K562 (cell line): ENCODE measurements around the gene C4A. TPM values are rescaled to one million over a fixed set of nuclear protein-coding genes. Genes with fewer than 3 reads are reported as not detected.

Experiments
- CREB3 ChIP-seq: fragments of 450-650 bp; conservative IDR thresholded peaks from 2 replicates; pipeline ENCODE4 v1.6.1; 2016; ENCODE audit warnings: missing genetic modification characterization, low read depth, mild to moderate bottlenecking, missing compliant biosample characterization, moderate library complexity
- DMBX1 ChIP-seq: fragments of 250-450 bp; sonication (Bioruptor Pico); IDR thresholded peaks from 2 replicates; pipeline ENCODE4 v1.8.0; 2022; ENCODE audit warnings: inconsistent platforms, mild to moderate bottlenecking, moderate library complexity, borderline replicate concordance
- E2F1 ChIP-seq: sonication (generic); formaldehyde crosslinking; IDR thresholded peaks from 2 replicates; pipeline ENCODE4 v1.8.1; 2023; ENCODE audit warnings: mild to moderate bottlenecking, missing genetic modification reagents, moderate library complexity
- ERF ChIP-seq: fragments of 450-650 bp; formaldehyde crosslinking; IDR thresholded peaks from 2 replicates; pipeline ENCODE4 v1.4.0; 2020; ENCODE audit warnings: mild to moderate bottlenecking, mixed read lengths
- FOXJ3 ChIP-seq: sonication (generic); formaldehyde crosslinking; IDR thresholded peaks from 2 replicates; pipeline ENCODE4 v1.4.0; 2020; ENCODE audit warnings: mild to moderate bottlenecking, missing genetic modification reagents
- HDAC2 ChIP-seq: fragments of 450-650 bp; IDR thresholded peaks from 2 replicates; pipeline ENCODE4 v1.6.1; 2016; ENCODE audit warnings: mild to moderate bottlenecking
- HLTF ChIP-seq: fragments of 450-650 bp; IDR thresholded peaks from 2 replicates; pipeline ENCODE4 v1.6.1; 2016
- HMGN3 ChIP-seq: IDR thresholded peaks from 2 replicates; pipeline ENCODE4 v1.6.1; 2011; ENCODE audit warnings: borderline replicate concordance, low read depth, mild to moderate bottlenecking, mixed read lengths, low read length; ENCODE audit not compliant: insufficient read length; ENCODE audit errors: extremely low read depth
- MEF2D ChIP-seq: conservative IDR thresholded peaks from 2 replicates; pipeline ENCODE4 v1.6.1; 2016; ENCODE audit warnings: low read depth, missing genetic modification characterization, missing compliant biosample characterization
- MYC ChIP-seq, 2 experiments: fragments of 250-450 bp in 1 of 2; sonication (Bioruptor Pico) in 1 of 2; IDR thresholded peaks; 2 replicates each; pipeline versions ENCODE4 v1.5.1 to v1.6.1; 2012 to 2021; ENCODE audit warnings: low read depth in 2 of 2, borderline replicate concordance in 1 of 2, improper control_type of control experiment in 1 of 2, low read length in 1 of 2, mild to moderate bottlenecking in 1 of 2, moderate library complexity in 1 of 2
- NFIC ChIP-seq: fragments of 450-650 bp; IDR thresholded peaks from 2 replicates; pipeline ENCODE4 v1.6.1; 2017; ENCODE audit warnings: mild to moderate bottlenecking, inconsistent platforms
- NR4A1 ChIP-seq, 2 experiments: fragments of 250-450 bp in 1 of 2; fragments of 450-650 bp in 1 of 2; sonication (Bioruptor Pico) in 1 of 2; IDR thresholded peaks; 2 replicates each; pipeline versions ENCODE4 v1.4.0 to v1.6.1; 2016 to 2020; ENCODE audit warnings: mild to moderate bottlenecking in 2 of 2, missing compliant biosample characterization in 1 of 2, missing genetic modification characterization in 1 of 2, moderate library complexity in 1 of 2
- PHB2 ChIP-seq: fragments of 450-650 bp; IDR thresholded peaks from 2 replicates; pipeline ENCODE4 v1.6.1; 2017; ENCODE audit warnings: low read depth
- RAD21 ChIP-seq, 2 experiments: fragments of 250-450 bp in 1 of 2; fragments of 450-650 bp in 1 of 2; sonication (Bioruptor Pico) in 1 of 2; formaldehyde crosslinking in 1 of 2; IDR thresholded peaks in 1 of 2; conservative IDR thresholded peaks in 1 of 2; 2 replicates each; pipeline versions ENCODE4 v1.4.0 to v1.8.0; 2020 to 2022; ENCODE audit warnings: mild to moderate bottlenecking in 2 of 2, moderate library complexity in 1 of 2
- RCOR1 ChIP-seq, 2 experiments: IDR thresholded peaks; 2 replicates each; pipeline ENCODE4 v1.6.1; 2012; ENCODE audit warnings: low read depth in 2 of 2, low read length in 2 of 2, borderline replicate concordance in 1 of 2, improper control_type of control experiment in 1 of 2
- SIX5 ChIP-seq, 2 experiments: IDR thresholded peaks; 2 replicates each; pipeline ENCODE4 v1.6.1; 2011; ENCODE audit warnings: low read length in 2 of 2, borderline replicate concordance in 1 of 2, low read depth in 1 of 2, mild to moderate bottlenecking in 1 of 2, moderate library complexity in 1 of 2; ENCODE audit not compliant: insufficient read depth in 1 of 2
- SP1 ChIP-seq: sonication (generic); formaldehyde crosslinking; IDR thresholded peaks from 2 replicates; pipeline ENCODE4 v1.8.1; 2022; ENCODE audit warnings: mild to moderate bottlenecking, missing genetic modification reagents
- SRSF7 ChIP-seq: fragments of 200-400 bp; formaldehyde crosslinking; optimal IDR thresholded peaks from 2 replicates; pipeline ENCODE3; 2017; ENCODE audit warnings: mild to moderate bottlenecking, low read depth, low read length
- U2AF1 ChIP-seq: fragments of 200-400 bp; formaldehyde crosslinking; optimal IDR thresholded peaks from 2 replicates; pipeline ENCODE3; 2017; ENCODE audit warnings: mild to moderate bottlenecking, low read depth, low read length, moderate library complexity
- XRCC5 ChIP-seq: fragments of 200-400 bp; formaldehyde crosslinking; IDR thresholded peaks from 2 replicates; pipeline ENCODE4 v1.6.1; 2017; ENCODE audit warnings: low read depth, mild to moderate bottlenecking, low read length
- polyA plus RNA-seq, 8 experiments: library from polyadenylated mRNA; depleted of rRNA in 4 of 8; stranded (reverse) in 5 of 8; unstranded in 3 of 8; fragments of >200 nt; fragmentation: Nextera tagmentation in 2 of 8; fragmentation: Illumina TruSeq in 1 of 8; extraction: Ambion mirVana in 2 of 8; extraction: Trizol in 1 of 8; gene quantifications; 2 replicates each; pipeline versions ENCODE4 v1.2.1 to v1.2.3, GENCODE V29; 2011 to 2014; ENCODE audit warnings: inconsistent platforms in 1 of 8, missing spikeins in 1 of 8
- total RNA-seq, 7 experiments: library from RNA; depleted of rRNA in 6 of 7; stranded (reverse); fragments of >200 nt in 6 of 7; fragmentation: Illumina TruSeq in 2 of 7; extraction: Trizol in 2 of 7; gene quantifications; 2 replicates each; pipeline versions ENCODE4 v1.2.1 to v1.2.3, GENCODE V29; 2011 to 2021; ENCODE audit warnings: low replicate concordance in 1 of 7
- TF ChIP-seq, protein P1 (sequence below): fragments of 450-650 bp; formaldehyde crosslinking; IDR thresholded peaks from 2 replicates; pipeline ENCODE4 v1.4.0; 2022; ENCODE audit warnings: missing genetic modification characterization

C4A gene
- total and polyA plus RNA-seq, 9 of the 15 experiments (the other 6 are each of a cell fraction or from before 2014, with no cell fraction given) = 0.27 to 7.6 (median 5.0) TPM

- TF ChIP-seq U2AF1 = no peak
- TF ChIP-seq E2F1 (CRISPR knock-in tag) = peak; percentile 73
- peak; percentile 67 for TF ChIP-seq SP1 (CRISPR knock-in tag)
- TF ChIP-seq DMBX1 (CRISPR knock-in tag) = 0 out of 2 replicates have a peak, but pooled peaks have one; percentile 41
- TF ChIP-seq PHB2 = 0 out of 2 replicates have a peak, but pooled peaks have one; percentile 21
- 0 out of 2 replicates have a peak, but pooled peaks have one; percentile 7 for TF ChIP-seq ERF (CRISPR knock-in tag)
- TF ChIP-seq, protein P1, sequence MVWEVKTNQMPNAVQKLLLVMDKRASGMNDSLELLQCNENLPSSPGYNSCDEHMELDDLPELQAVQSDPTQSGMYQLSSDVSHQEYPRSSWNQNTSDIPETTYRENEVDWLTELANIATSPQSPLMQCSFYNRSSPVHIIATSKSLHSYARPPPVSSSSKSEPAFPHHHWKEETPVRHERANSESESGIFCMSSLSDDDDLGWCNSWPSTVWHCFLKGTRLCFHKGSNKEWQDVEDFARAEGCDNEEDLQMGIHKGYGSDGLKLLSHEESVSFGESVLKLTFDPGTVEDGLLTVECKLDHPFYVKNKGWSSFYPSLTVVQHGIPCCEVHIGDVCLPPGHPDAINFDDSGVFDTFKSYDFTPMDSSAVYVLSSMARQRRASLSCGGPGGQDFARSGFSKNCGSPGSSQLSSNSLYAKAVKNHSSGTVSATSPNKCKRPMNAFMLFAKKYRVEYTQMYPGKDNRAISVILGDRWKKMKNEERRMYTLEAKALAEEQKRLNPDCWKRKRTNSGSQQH (CRISPR knock-in tag) = 0 out of 2 replicates have a peak, but pooled peaks have one; percentile 32
- TF ChIP-seq NFIC = peak; percentile 14; the same call in 1 of the 2 replicates
- TF ChIP-seq XRCC5 = peak; percentile 60; the same call in 1 of the 2 replicates
- TF ChIP-seq RAD21 (CRISPR knock-in tag; conservative IDR thresholded peaks at IDR 0.05 in 1 of 2, IDR thresholded peaks at IDR 0.05 in 1 of 2) = peak; percentile 53 to 77
- 0 out of 2 replicates have a peak, but pooled peaks have one; percentile 67 for TF ChIP-seq HLTF
- TF ChIP-seq HDAC2 = no peak; the same call in 1 of the 2 replicates
- no peak for TF ChIP-seq SRSF7
- peak; percentile 26; the same call in 1 of the 2 replicates for TF ChIP-seq NR4A1 (CRISPR knock-in tag; IDR thresholded peaks at IDR 0.05)
- peak; percentile 47; the same call in 1 of the 2 replicates for TF ChIP-seq NR4A1 (tag; IDR thresholded peaks at IDR 0.05)
- peak; percentile 54 for TF ChIP-seq HMGN3
- TF ChIP-seq RCOR1 (IDR thresholded peaks at IDR 0.05; ENCODE audit: borderline replicate concordance in 1 of 2, low read depth in 2 of 2, low read length in 2 of 2) = peak in 1 of 2 experiments; percentile 63; a peak in 1 of 4 replicates
- TF ChIP-seq MEF2D (tag) = no peak
- TF ChIP-seq MYC (IDR thresholded peaks at IDR 0.05; ENCODE audit: low read depth, low read length) = peak; percentile 67
- 0 out of 2 replicates have a peak, but pooled peaks have one; percentile 20 for TF ChIP-seq MYC (CRISPR knock-in tag; IDR thresholded peaks at IDR 0.05; ENCODE audit: borderline replicate concordance, low read depth)
- no peak for TF ChIP-seq FOXJ3 (CRISPR knock-in tag)
- no peak for TF ChIP-seq SIX5 (IDR thresholded peaks at IDR 0.05; ENCODE audit: borderline replicate concordance in 1 of 2, insufficient read depth in 1 of 2, low read depth in 1 of 2, low read length in 2 of 2)
- 0 out of 2 replicates have a peak, but pooled peaks have one; percentile 41 for TF ChIP-seq CREB3
These were observed 66.3 kb downstream of the C4A start (continued) for GRCh38 chr6:32047855-32048766.
